Thyroid gland (tissue), 4 donors: ENCODE data around the gene TLR8. TPM values are rescaled to one million over a fixed set of nuclear protein-coding genes. Genes with fewer than 3 reads are reported as not detected.

Experiments used
- DNase-seq, 2 donors: peaks; one replicate each; pipeline ENCODE4 v3.0.0-alpha.2; 2019
- H3K27ac ChIP-seq, 3 donors: fragments of 200-600 bp; sonication (generic); 1 replicate in 2 of 3; 2 replicates in 1 of 3; pipeline ENCODE4 v1.5.1; 2016 to 2019; ENCODE audit warnings: mild to moderate bottlenecking in 1 of 3, moderate library complexity in 1 of 3
- H3K27me3 ChIP-seq: fragments of 200-600 bp; sonication (generic); one replicate; pipeline ENCODE4 v1.5.1; 2019
- H3K36me3 ChIP-seq, 2 donors: fragments of 200-600 bp; sonication (generic); one replicate each; pipeline ENCODE4 v1.5.1; 2016 to 2019
- H3K4me1 ChIP-seq, 2 donors: fragments of 200-600 bp; sonication (generic); one replicate each; pipeline ENCODE4 v1.5.1; 2017 to 2019
- H3K4me3 ChIP-seq, 3 donors: fragments of 200-600 bp; sonication (generic); replicated peaks in 1 of 3; 1 replicate in 2 of 3; 2 replicates in 1 of 3; pipeline ENCODE4 v1.5.1; 2016; ENCODE audit warnings: mild to moderate bottlenecking in 1 of 3
- H3K9me3 ChIP-seq: fragments of 200-600 bp; sonication (generic); one replicate; pipeline ENCODE4 v1.5.1; 2017
- POLR2A ChIP-seq, 2 donors: fragments of 450-650 bp; IDR thresholded peaks; one replicate each; pipeline ENCODE4 v1.6.1; 2017; ENCODE audit warnings: antibody characterized with exemption in 2 of 2, mild to moderate bottlenecking in 2 of 2, moderate library complexity in 1 of 2
- WGBS, 2 donors: methylation state at CpG; one replicate each; pipeline ENCODE4 v1.1.5; 2017; 5-methylcytosine and 5-hydroxymethylcytosine counted together
- intact Hi-C: fragments of 100-400 bp; cut with DNase I; formaldehyde crosslinking; loops from one replicate; pipeline ENCODE4 v1.15.1; 2023
- total RNA-seq, 4 donors: library from RNA; depleted of rRNA; stranded (reverse); fragments of >200 nt; gene quantifications; one replicate each; pipeline ENCODE4 v1.2.3, GENCODE V29; 2016
- TF ChIP-seq, protein P1 (sequence below), 6 experiments: fragments of 200-600 bp in 3 of 6; fragments of 450-650 bp in 3 of 6; sonication (generic) in 3 of 6; IDR thresholded peaks; one replicate each; pipeline ENCODE4 v1.5.1; 2016 to 2019; ENCODE audit warnings: antibody characterized with exemption in 6 of 6, mild to moderate bottlenecking in 2 of 6, inconsistent platforms in 1 of 6, moderate library complexity in 1 of 6

The TLR8 gene
- total RNA-seq, 4 donors from 2014 or later, result 0.45 to 1.7 (median 0.62) TPM

DNA sequence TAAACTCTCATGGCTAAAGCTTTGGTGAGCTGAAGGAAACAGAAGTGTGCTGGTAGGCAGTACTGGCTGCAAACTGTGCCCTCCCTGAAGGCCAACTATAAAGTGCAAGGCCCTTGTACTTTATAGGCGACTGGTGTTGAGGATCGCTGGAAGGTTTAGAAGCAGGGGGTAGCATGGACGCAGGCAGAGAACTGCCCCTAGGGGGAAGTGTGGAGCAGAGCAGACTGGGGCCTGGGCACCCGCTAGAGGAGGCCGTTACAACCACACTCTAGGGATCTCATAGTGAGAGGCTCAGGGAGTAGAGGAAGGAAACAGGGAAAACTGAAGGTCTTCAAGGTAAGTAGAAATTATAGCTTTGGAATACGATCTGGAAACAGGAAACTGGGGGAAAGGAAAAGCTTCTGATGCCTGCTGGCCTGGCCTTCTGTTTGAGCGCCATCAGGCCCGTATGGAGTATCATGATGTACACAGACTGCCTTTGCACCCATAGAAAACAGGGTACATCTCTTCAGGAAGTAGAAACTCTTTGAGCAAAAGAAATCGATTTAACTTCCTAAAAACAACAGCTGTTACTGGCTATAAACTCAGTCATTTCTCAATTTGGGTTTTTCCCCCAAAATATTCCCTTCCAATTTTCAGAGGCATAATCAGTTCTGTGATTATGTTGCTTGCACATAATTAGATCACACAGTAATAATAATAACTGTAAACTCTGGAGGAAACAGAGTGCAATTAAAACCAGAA lies 44.6 kb downstream of the TLR8 start:
- no peaks in the 10 kb centered on the region for H3K27me3 ChIP-seq
- intact Hi-C loops, result no loop called here
- DNase-seq, result no peak
- 63 to 74% methylated on average over 9 of the region's 9 CpGs for WGBS, 2 donors
- no peak overlapping the region for H3K4me3 ChIP-seq
- no peaks in the 10 kb centered on the region for H3K9me3 ChIP-seq
- peaks cover 0 to 10% of the 10 kb centered on the region in 2 donors for H3K4me1 ChIP-seq
- H3K36me3 ChIP-seq, result no peaks in the 10 kb centered on the region
- peak overlapping the region in 1 of 3 donors; percentile 45 for H3K27ac ChIP-seq
- TF ChIP-seq, protein P1, sequence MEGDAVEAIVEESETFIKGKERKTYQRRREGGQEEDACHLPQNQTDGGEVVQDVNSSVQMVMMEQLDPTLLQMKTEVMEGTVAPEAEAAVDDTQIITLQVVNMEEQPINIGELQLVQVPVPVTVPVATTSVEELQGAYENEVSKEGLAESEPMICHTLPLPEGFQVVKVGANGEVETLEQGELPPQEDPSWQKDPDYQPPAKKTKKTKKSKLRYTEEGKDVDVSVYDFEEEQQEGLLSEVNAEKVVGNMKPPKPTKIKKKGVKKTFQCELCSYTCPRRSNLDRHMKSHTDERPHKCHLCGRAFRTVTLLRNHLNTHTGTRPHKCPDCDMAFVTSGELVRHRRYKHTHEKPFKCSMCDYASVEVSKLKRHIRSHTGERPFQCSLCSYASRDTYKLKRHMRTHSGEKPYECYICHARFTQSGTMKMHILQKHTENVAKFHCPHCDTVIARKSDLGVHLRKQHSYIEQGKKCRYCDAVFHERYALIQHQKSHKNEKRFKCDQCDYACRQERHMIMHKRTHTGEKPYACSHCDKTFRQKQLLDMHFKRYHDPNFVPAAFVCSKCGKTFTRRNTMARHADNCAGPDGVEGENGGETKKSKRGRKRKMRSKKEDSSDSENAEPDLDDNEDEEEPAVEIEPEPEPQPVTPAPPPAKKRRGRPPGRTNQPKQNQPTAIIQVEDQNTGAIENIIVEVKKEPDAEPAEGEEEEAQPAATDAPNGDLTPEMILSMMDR (IDR thresholded peaks at IDR 0.05), result peak in 1 of 6 experiments; percentile 9
- no peak for TF ChIP-seq POLR2A (IDR thresholded peaks at IDR 0.05)

- Histone ChIP-seq H3K27me3 (no peaks in the 10 kb centered on the region), H3K4me3 (no peak overlapping the region), H3K27ac (no peak overlapping the region), H3K36me3 (no peaks in the 10 kb centered on the region), H3K4me1 (peaks cover 0 to 16% of the 10 kb centered on the region in 2 donors), H3K9me3 (no peaks in the 10 kb centered on the region)
- WGBS, 2 donors, result 90 to 99% methylated on average over 5 of the region's 5 CpGs
- TF ChIP-seq, protein P1 (IDR thresholded peaks at IDR 0.05), result no peak
- TF ChIP-seq POLR2A (IDR thresholded peaks at IDR 0.05), result no peak
- intact Hi-C loops, result no loop called here
- DNase-seq, result no peak
These were observed 45.2 kb downstream of the TLR8 start for GRCh38 chrX:12951595-12951975.

DNA sequence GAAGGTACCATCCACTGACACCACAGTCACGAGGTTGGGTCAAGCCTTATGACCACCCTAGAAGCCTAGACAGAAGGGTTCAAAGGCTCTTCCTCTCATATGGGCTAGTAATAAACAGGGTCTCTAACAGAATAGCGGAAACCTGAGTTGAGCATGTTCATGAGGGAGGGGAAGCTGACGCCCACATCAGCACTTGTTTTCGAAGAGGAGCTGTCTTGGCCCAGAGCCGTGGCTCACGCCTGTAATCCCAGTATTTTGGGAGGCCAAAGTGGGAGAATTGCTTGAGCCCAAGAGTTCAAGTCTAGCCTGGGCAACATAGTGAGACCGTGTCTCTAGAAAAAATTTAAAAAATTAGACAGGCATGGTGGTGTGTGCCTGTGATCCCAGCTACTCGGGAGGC lies 47.0 kb downstream of the TLR8 start:
- intact Hi-C loops, result no loop called here
- no peaks in the 10 kb centered on the region for H3K9me3 ChIP-seq
- no peak for TF ChIP-seq POLR2A (IDR thresholded peaks at IDR 0.05)
- TF ChIP-seq, protein P1 (IDR thresholded peaks at IDR 0.05), result no peak
- H3K36me3 ChIP-seq, result no peaks in the 10 kb centered on the region
- H3K4me1 ChIP-seq, result peaks cover 0 to 12% of the 10 kb centered on the region in 2 donors
- no peaks in the 10 kb centered on the region for H3K27me3 ChIP-seq
- H3K27ac ChIP-seq, result no peak overlapping the region
- 92 to 95% methylated on average over 7 to 8 of the region's 8 CpGs for WGBS, 2 donors
- no peak overlapping the region for H3K4me3 ChIP-seq
- no peak for DNase-seq

- DNase-seq, result no peak
- intact Hi-C loops, result no loop called here
These were observed 48.0 kb downstream of the TLR8 start for GRCh38 chrX:12954376-12954775.

GRCh38 chrX:12954981-12955380 lies 48.6 kb downstream of the TLR8 start:
- WGBS, 2 donors, result 73 to 86% methylated on average over 3 of the region's 4 CpGs
- Histone ChIP-seq H3K4me1 (peaks cover 0 to 12% of the 10 kb centered on the region in 2 donors), H3K4me3 (no peak overlapping the region), H3K27ac (no peak overlapping the region), H3K36me3 (no peaks in the 10 kb centered on the region), H3K9me3 (no peaks in the 10 kb centered on the region), H3K27me3 (no peaks in the 10 kb centered on the region)
- intact Hi-C loops, result no loop called here
- no peak for DNase-seq
- TF ChIP-seq POLR2A (IDR thresholded peaks at IDR 0.05), result no peak
- TF ChIP-seq, protein P1 (IDR thresholded peaks at IDR 0.05), result no peak

More at GRCh38 chrX:12954376-12954775, 48.0 kb downstream of the TLR8 start:
- Histone ChIP-seq H3K27me3 (no peaks in the 10 kb centered on the region), H3K4me3 (no peak overlapping the region), H3K27ac (no peak overlapping the region), H3K36me3 (no peaks in the 10 kb centered on the region), H3K9me3 (no peaks in the 10 kb centered on the region), H3K4me1 (peaks cover 0 to 12% of the 10 kb centered on the region in 2 donors)
- TF ChIP-seq, protein P1 (IDR thresholded peaks at IDR 0.05), result no peak
- TF ChIP-seq POLR2A (IDR thresholded peaks at IDR 0.05), result no peak
- 91 to 94% methylated on average over 9 of the region's 9 CpGs for WGBS, 2 donors
